ENCODE data around the gene MYLIP.

DNA sequence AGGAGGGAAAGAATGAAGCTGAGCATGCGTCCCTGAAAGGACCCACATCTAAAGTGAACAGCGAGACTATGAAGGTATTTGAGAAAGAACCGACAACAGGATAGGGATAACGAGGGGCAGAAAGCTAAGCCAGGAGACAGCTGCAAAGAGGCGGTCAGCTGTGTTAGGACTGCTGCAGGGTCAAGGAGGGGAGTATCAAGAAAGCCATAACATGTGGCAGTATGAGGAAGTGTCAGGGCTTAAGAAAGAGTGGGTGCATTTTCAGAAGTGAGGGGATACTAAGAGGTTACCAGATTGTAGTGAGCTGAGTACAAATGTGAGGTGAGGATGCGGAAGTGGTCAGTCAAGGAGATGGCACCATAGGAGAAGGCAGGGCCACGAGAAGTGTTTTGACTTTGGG, 21.2 kb downstream of the MYLIP start:
- TF ChIP-seq, protein P1, sequence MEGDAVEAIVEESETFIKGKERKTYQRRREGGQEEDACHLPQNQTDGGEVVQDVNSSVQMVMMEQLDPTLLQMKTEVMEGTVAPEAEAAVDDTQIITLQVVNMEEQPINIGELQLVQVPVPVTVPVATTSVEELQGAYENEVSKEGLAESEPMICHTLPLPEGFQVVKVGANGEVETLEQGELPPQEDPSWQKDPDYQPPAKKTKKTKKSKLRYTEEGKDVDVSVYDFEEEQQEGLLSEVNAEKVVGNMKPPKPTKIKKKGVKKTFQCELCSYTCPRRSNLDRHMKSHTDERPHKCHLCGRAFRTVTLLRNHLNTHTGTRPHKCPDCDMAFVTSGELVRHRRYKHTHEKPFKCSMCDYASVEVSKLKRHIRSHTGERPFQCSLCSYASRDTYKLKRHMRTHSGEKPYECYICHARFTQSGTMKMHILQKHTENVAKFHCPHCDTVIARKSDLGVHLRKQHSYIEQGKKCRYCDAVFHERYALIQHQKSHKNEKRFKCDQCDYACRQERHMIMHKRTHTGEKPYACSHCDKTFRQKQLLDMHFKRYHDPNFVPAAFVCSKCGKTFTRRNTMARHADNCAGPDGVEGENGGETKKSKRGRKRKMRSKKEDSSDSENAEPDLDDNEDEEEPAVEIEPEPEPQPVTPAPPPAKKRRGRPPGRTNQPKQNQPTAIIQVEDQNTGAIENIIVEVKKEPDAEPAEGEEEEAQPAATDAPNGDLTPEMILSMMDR (IDR thresholded peaks at IDR 0.05): no peak
- TF ChIP-seq POLR2A (IDR thresholded peaks at IDR 0.05): no peak

Measured in Peyer's patch (tissue), 4 donors.